HG03354 (cell line): ENCODE data around the gene GABRP.
"Not testable (repeated sequence)": the region's sequence is repeated elsewhere in the genome, so short reads cannot be mapped to it uniquely, and the experiment has no call there.

Source experiments
- ATAC-seq: cut with Tn5 transposase; IDR thresholded peaks from one replicate; pipeline ENCODE4 v1.9.1; 2021; ENCODE audit warnings: mild to moderate bottlenecking; ENCODE audit not compliant: unreplicated experiment, poor library complexity, severe bottlenecking

Gene GABRP

DNA sequence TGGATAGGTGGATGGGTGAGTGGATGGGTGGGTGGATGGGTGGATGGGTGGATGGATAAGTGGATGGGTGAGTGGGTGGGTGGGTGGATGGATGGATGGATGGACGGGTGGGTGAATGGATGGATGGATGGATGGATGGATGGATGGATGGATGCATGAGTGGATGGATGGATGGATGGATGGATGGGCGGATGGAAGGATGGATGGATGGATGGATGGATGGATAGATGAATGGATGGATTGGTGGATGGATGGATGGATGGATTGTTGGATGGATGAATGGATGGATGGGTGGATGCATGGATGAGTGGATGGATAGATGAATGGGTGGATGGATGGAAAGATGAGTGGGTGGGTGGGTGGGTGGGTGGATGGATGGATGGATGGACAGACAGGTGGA lies 29.0 kb upstream of the GABRP start:
- not testable (repeated sequence) for ATAC-seq

DNA sequence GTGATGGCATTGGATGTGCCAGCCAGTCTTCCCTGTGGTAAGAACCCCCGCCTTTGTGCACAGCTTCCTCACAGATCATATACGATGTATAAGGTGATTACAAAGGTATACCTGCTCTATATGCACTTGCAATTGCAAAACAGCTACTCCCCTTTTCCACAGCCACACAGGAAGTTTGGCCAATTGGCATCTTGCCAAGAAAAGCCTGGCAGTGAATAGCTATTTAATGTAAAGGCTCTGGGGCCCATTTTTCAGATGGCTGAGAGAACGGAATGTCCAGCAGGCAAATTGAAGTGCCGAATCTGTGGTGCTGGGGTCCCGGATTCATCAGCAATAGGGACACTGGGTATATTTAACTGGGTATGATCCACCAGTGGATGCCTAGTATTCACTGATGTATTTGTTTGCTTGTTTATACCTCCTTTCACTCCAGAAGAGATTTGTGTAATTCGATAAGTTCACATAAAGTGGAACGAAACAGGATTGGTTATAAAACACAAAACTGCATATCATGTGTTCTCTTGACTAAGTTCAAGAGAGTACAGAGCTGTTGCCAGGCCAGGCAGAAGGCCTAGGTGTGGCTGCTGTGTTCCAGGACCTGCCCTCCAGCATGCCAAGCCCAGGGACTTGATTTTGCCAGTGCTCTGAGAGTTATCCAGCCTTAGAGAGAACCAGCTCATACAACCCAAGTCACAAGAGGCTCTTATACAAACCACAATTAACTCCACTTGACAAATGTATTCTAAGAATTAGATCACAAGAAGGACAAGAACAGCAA lies 27.7 kb upstream of the GABRP start:
- no peak for ATAC-seq

DNA sequence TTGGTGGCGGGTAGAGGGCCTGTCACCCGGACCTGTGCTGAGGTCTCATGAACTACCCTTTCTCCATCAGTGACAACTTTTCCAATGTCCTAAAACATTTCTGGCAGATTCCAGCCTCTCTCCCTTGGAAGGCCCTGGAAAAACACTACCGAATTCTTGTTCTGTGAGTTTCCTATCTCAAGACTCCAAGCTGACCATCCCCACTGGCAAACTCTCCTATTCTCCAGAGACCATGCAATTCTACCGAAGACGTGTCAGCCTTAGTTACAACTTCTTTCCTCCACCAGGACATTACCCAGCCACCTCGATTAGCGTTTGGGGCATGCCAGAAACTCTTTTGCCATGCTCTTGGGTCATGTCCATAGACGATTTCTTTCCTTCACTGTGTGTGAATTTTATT lies 26.8 kb upstream of the GABRP start:
- no peak for ATAC-seq

DNA sequence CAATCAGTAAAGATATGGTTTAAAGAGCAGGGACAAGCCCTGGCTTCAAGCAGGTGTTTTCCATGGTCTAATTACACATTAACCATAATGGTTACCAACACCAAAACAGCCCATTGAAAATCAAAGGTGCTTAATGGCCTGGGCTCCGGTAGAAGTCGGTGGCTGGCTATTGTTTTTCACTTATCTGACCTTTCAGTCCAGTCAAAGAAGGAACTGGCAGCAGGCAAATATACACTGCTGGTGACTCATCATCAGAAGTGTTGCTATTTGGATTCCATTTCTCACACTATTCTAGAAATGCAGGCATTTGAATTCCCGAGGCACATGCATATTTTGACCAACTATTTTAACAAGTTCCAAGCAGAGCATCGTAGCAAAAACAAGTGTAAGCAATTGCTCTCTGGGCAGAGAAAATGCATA lies 26.3 kb upstream of the GABRP start:
- peak; percentile 86 for ATAC-seq

DNA sequence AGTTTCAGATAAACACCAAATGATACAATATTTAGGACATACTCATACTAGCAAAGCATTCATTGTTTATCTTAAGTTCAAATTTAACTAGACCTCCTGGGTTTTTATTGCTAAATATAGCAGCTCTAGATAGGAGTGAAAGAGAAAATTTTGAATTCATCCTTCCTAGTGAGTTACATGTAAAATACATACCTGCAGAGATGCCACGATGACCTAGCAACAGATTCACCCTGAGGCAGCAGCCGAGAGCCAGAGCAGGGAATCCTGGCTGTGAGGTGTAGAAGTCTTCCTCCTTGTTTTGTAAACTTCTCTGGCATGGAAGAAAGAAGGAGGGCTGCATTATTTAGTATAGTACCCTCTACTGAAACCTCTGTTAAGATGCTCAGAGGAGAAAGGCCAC lies 25.9 kb upstream of the GABRP start:
- ATAC-seq, result no peak

DNA sequence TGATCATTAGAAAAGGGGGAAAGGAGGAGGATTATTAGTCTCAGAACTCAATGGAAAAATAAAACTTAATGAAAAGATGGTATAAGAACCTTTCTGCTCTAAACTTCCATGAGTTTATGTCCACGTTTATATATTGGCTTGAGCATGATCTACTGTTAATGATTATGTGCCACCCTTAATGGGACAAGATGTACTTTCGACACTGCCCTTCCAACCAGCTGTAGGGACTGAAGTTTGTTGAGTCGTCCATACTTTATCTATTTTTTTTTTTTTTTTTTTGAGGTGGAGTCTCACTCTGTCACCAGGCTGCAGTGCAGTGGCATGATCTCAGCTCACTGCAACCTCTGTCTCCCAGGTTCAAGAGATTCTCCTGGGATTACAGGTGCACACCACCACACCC lies 25.0 kb upstream of the GABRP start:
- ATAC-seq, result no peak

DNA sequence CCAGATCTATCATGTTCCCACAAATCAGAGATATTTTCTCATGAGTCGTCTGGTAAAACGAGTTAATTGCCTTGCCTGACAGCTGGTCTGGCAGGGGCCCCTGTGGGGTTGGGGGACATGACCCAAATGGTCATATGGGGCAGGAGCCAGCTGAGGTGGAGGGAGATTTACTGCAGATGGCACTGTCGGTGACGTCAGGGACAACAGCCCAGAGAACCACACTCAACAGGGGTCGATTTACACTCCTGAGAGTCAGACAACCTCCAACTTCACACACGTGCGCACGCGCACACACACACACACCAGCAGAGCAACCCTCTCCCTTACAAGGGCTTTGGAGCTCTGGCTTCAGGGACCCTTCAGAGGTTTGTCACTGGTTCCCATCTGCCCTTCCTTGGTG lies 23.4 kb upstream of the GABRP start:
- ATAC-seq, result no peak

DNA sequence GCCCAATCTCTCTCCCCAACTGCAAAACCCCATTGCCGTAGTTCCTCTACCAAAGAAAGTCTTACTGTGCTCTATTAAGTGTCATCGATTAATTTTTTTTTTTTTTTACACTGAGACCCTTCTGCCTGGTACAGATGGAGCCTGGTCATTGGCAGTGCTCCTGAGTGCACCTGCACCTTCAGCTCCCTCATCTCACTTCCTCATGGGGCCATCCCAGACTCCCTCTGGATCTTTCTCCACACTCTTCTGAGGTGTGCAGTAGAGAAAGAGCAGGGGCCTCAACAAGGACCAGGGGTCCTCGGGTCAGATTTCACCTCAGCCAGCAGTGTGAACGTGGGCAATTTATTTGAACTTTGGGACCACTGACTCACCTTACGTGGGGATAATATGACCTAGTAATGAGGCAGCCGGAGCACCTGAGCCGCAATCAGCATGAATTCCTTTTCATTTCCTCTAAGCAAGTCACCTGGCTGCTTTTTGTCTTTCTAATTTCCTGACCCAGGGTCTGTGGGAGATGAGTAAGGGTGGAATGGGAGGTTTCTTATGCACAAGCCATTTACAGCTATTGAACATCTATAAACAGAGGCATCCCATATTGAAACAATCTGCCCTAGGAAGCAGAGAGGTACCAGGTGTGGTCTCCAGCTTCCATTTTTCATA lies 22.3 kb upstream of the GABRP start:
- ATAC-seq, result no peak

DNA sequence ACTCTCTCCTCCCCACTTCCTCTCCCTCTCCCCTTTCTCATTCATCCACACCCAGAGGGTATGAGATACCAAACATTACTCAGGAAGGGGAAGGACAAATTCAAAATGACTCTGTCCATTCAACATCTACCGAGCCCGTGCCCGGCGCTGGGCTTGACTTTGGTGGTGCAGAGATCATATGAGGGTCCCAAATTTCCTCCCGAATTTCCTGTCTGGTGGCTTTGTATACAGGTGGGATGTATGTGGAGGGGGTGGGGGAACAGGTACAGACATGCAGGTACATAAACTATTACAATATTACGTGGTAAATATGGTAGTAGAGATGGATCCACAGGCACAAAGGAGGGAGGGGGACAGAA lies 21.8 kb upstream of the GABRP start:
- no peak for ATAC-seq

DNA sequence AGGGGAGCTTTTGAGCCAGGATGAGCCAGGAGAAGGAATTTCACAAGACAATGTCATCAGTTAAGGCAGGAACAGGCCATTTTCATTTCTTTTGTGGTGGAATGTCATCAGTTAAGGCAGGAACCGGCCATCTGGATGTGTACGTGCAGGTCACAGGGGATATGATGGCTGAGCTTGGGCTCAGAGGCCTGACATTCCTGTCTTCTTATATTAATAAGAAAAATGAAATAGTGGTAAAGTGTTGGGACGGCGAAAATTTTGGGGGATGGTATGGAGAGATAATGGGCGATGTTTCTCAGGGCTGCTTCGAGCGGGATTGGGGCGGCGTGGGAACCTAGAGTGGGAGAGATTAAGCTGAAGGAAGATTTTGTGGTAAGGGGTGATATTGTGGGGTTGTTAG lies 21.2 kb upstream of the GABRP start:
- not testable (repeated sequence) for ATAC-seq

DNA sequence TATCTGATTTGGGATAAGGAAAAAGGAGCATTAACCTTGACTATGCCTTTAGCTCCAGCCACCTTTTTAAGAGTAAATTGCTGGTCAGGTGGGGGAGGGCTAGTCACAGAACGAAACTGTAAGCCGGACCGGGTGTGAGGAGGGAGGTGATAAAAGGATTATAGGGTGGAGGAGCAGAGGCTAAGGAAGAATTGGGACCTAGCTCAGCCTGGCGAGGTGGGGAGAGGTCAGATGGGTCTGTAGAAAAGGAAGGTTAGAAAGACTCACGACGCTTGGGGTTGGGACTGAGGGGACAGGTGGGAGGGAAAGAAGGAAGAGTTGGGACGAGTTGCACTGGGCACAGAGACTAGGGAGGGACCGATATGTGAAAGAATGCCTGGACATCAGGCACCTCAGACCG lies 17.7 kb upstream of the GABRP start:
- not testable (repeated sequence) for ATAC-seq

DNA sequence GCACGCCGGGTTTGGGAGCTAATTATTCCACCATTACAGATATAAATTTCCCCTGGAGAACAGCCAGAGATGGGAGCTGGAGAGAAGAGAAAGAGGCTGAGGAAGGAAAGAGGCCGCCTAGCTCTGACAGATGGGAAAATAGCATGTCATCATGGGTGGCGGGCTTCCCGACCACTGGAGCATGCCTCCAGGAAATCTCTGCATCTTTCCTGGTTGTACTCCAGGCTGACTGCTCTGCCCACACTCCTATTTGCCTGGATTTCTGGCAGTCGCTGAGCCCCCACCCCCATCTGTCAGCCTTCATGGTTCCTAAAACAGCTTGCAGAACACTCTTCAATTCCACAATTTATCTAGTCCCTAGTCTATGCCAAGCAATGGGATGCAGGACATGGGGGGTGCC lies 14.3 kb upstream of the GABRP start:
- no peak for ATAC-seq

DNA sequence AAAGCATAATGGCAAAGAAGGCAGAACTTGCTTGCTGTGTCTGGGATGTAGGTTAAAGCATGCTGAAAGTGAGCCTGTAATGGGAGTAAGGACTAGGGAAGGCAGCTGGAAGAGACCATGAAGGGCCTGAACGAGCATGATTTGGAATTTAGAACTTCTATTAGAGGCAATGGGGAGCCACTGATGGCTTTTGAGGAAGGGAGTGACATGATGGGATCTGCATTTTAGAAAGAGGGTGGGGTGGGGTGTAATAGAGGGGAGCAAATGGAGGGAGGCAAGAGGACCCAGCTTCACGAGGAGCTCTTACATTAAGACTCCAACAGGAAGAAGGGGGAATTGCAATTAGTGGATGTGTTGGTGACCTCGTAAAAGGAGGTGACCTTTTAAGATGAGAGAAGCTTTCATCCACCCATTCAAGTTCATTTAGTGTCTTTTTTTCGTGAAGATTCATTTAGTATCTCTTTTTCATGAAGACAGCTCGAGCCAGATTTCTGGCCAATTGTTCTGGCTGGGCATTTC lies 13.6 kb upstream of the GABRP start:
- ATAC-seq, result no peak

DNA sequence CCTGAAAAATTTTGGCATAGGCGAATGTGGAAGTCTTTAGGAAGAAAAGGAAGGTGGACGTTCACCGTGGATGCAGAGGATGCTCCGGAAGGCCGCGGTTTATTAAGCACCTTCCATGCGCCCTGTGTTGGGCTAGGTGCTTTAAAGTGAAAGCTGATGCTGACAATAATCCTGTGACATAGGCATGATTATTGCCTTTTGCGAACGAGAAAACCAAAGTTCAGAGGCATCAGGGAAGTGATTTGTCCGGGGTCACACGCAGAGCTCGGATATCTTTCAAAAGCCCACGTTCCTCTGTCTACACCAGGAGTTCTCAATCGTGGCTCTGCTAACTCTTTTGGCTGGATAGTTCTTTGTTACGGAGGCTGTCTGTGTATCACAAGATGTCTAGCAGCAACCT lies 12.0 kb upstream of the GABRP start:
- no peak for ATAC-seq

DNA sequence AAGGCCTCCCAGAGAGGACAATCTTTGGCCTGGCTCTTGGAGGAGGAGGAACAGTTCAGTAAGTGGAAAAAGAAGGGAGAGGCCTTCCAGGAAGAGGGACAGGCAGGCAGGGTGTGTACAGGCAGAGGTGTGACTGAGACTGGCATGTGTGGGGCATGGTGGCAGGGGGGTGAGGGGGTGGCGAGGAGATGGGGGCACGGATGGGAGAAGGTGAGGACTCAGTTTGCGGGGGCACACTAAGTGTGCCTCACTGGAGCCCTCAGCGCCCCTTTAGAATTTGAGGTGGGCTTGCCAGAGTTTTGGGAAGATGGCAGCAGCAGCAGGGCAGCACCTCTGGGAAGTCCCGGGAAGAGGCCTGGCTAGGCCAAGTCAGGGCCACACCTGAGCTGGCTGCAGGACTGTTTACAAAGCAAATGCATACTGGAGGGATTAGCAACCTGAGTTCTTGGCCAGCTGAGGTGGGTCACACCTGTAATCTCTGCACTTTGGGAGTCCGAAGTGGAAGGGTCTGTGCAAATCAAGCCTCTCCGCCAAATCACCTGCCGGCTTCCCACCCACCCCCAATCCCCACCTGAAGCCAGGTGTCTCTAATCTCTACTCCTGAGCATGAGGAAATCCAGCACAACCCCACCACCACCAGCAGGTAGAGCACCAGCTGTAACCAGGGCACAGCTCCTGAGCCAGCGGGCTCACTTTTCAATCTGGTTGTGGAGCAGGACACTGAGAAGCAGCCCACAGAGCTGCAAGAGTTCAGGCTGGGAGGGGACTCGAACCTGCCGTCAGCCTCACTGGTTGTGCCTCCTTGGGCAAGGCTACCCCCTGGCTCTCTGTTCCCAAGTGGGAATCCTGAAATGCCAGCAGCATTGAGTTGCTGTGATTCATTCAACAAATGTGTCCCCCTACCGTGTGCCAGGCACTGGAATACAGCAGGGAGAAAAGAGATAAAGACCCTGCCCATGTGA lies 10.2 kb upstream of the GABRP start:
- ATAC-seq, result no peak

DNA sequence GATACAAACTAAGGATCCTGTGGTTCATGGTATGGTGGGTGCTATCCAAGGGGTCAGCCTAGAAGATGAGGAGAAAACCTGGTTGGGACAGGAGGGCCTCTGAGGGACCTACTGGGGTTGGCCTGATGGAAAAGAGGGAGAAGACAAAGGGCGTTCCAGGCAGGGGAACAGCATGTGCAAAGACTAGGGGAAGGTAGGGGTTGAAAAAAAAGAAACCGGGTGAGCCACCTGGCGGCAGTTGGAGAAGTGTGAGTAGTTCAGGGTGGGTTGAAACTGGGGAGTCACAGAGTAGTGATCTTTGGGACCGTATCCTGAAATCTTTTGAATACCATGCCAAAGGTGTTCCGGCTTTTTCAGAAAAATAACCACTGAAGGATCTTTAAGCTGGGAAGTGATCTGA lies 8.7 kb upstream of the GABRP start:
- no peak for ATAC-seq

DNA sequence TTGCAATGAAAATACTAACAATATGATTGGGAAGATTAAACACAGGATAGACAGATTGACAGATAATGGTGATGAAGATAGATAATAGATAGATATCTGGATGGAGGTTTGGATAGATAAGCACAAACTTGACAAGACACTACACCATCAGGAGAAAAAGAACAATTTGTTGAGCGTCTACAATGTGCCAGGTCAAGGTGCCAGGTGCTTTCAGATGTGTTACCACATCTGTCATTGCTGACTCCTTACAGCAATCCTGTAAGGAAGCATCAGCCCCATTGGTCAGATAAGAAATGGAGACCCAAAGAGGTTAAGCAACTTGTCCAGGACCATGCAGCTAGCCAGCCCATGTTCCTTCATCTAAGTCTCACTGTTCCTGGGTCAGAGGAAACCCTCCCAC lies 1.6 kb upstream of the GABRP start:
- ATAC-seq, result no peak

DNA sequence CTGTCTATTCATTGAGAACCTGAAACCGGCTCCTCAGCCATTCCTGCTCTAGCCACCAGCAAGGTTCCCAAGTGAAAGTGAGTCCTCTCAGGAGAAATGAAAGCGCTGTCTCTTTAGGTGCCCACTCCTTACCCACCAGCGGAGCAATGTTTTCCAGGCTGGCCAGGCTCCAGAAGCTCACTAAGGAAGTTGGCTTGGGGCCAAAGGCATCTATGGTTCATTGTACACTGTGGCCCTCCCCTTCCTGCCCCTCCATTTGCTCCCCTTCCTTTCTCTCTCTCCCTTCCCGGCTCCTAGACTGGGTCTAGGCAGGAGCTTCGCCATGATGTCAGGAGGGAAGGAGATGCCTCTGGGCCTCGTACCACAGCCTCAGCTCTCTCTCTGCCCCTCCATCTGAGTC lies 1.1 kb upstream of the GABRP start:
- ATAC-seq, result no peak

DNA sequence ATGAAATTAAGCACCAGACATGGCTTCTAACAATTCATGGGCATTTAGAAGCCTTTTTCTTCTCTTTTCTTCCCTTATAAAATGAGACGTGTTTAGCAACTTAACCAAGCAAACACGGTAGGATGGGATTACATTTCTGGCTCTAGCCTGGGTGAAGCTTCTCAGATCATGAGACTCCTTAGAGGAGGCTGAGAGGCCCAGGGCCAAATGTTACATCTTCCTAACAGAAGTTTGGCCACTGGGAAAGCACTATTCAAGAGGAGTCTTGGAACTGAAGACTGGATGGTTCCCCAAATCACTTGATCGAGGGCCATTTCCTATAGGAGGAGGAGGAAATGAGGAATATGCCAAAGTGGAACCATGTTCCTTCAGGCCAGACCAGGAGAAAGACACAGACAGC lies 1.9 kb downstream of the GABRP start:
- ATAC-seq, result no peak

DNA sequence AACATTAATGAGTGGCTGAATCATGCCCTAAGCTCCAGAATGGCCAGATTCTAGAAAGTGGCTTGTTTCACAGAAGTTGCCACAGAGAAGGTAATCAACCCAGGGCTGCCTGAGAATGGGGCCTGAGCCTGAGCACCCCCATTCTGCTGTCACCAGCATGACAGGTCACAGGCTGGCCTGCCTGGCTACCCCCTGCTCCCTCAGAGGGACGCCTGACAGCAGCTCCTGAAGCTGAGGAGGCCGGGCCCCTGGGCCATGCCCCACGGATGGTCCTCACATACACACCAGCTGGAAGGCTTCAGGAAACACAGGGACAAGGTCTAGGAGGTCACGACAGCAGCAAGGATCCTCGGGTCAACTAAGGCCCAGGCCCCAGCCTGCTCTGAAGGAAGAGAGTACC lies 3.7 kb downstream of the GABRP start:
- no peak for ATAC-seq
